GM12878 (cell line): ENCODE results near the gene RAPGEF1. TPM values are rescaled to one million over a fixed set of nuclear protein-coding genes. Genes with fewer than 3 reads are reported as not detected.

Experiments used
- ATAC-seq: fragments of 200-7000 bp; cut with Tn5 transposase; 3 replicates; pipeline ENCODE4 v1.9.1; 2020; ENCODE audit warnings: mild to moderate bottlenecking, moderate library complexity
- BruUV-seq: library from RNA; stranded (reverse); fragments of 400-500 nt; replicated peaks from 2 replicates; lab custom pipeline; 2021; lab: Mats Ljungman, UMichigan
- CTCF ChIA-PET: fragments of 300-600 bp; sonication (Branson Sonifier 250); formaldehyde crosslinking; extraction: SDS; loops from one replicate; lab custom pipeline; 2021; ENCODE audit warnings: inconsistent platforms; lab: Yijun Ruan, JAX
- POLR2A ChIA-PET: fragments of 350-600 bp; formaldehyde crosslinking; extraction: SDS; loops from one replicate; lab custom pipeline; 2021; ENCODE audit warnings: inconsistent platforms; lab: Charles Lee
- RAD21 ChIA-PET: fragments of 300-600 bp; sonication (Branson Sonifier 250); formaldehyde crosslinking; loops from one replicate; lab custom pipeline; 2023; ENCODE audit warnings: antibody characterized with exemption; ENCODE audit not compliant: unreplicated experiment; lab: Charles Lee
- SMC1A ChIA-PET: fragments of 300-600 bp; sonication (Branson Sonifier 250); formaldehyde crosslinking; loops from one replicate; lab custom pipeline; 2023; ENCODE audit not compliant: unreplicated experiment, uncharacterized antibody; lab: Charles Lee
- DNase-seq: peaks from one replicate; pipeline ENCODE4 v3.0.0-alpha.2; 2011; ENCODE audit warnings: low read depth, low spot score
- FAIRE-seq: peaks from 3 replicates; lab custom pipeline; 2011; peaks lifted over from hg19 to GRCh38; lab: Jason Lieb, UNC
- H2AFZ ChIP-seq: 2 replicates; pipeline ENCODE4 v1.6.0; 2011; ENCODE audit warnings: low read depth, low read length, control low read depth; ENCODE audit not compliant: control insufficient read depth
- H3K27ac ChIP-seq: 2 replicates; pipeline ENCODE4 v1.5.1; 2011; ENCODE audit warnings: control low read depth; ENCODE audit not compliant: control insufficient read depth, insufficient read depth
- H3K27me3 ChIP-seq, 2 experiments: replicated peaks in 1 of 2; 2 replicates each; pipeline versions ENCODE4 v1.6.0 to v1.6.1; 2011; ENCODE audit warnings: low read length in 1 of 2; ENCODE audit not compliant: control insufficient read depth in 2 of 2, insufficient read depth in 2 of 2
- H3K36me3 ChIP-seq, 2 experiments: 2 replicates each; pipeline ENCODE4 v1.5.1; 2011; ENCODE audit warnings: low read length in 1 of 2; ENCODE audit not compliant: control insufficient read depth in 2 of 2, insufficient read depth in 2 of 2
- H3K4me1 ChIP-seq: 2 replicates; pipeline ENCODE4 v1.6.1; 2011; ENCODE audit warnings: mild to moderate bottlenecking, low read length, moderate library complexity, mixed read lengths; ENCODE audit not compliant: control insufficient read depth, insufficient read depth
- H3K4me2 ChIP-seq: 2 replicates; pipeline ENCODE4 v1.6.0; 2011; ENCODE audit warnings: control low read depth; ENCODE audit not compliant: control insufficient read depth, insufficient read depth
- H3K4me3 ChIP-seq: fragments of 200-600 bp; sonication (generic); 2 replicates; pipeline ENCODE4 v1.5.1; 2016
- H3K79me2 ChIP-seq: 2 replicates; pipeline ENCODE4 v1.6.0; 2011; ENCODE audit warnings: low read length; ENCODE audit not compliant: control insufficient read depth, insufficient read depth
- H3K9ac ChIP-seq: 2 replicates; pipeline ENCODE4 v1.8.0; 2011; ENCODE audit warnings: low read length, control low read depth, mixed read lengths; ENCODE audit not compliant: control insufficient read depth, insufficient read depth
- H3K9me3 ChIP-seq: replicated peaks from 3 replicates; pipeline ENCODE4 v1.5.1; 2011; ENCODE audit warnings: mild to moderate bottlenecking, low read length; ENCODE audit not compliant: control insufficient read depth, insufficient read depth
- H4K20me1 ChIP-seq: 2 replicates; pipeline ENCODE4 v1.6.0; 2011; ENCODE audit not compliant: control insufficient read depth, insufficient read depth
- CHD1 ChIP-seq: IDR thresholded peaks from 2 replicates; pipeline ENCODE4 v1.6.1; 2012; ENCODE audit warnings: low read depth, low read length, improper control_type of control experiment
- ETV6 ChIP-seq, 2 experiments: fragments of 450-650 bp in 1 of 2; IDR thresholded peaks in 1 of 2; conservative IDR thresholded peaks in 1 of 2; 2 replicates each; pipeline ENCODE4 v1.6.1; 2014; ENCODE audit warnings: antibody characterized with exemption in 1 of 2, borderline replicate concordance in 1 of 2, low read depth in 1 of 2, mild to moderate bottlenecking in 1 of 2, moderate library complexity in 1 of 2
- EZH2 ChIP-seq: IDR thresholded peaks from 2 replicates; pipeline ENCODE4 v1.6.1; 2012; ENCODE audit warnings: low read depth, mild to moderate bottlenecking, control low read depth, inconsistent platforms, low read length, borderline replicate concordance; ENCODE audit not compliant: control insufficient read depth
- GABPA ChIP-seq: IDR thresholded peaks from 2 replicates; pipeline ENCODE4 v1.6.1; 2014; ENCODE audit warnings: antibody characterized with exemption, low read depth, mild to moderate bottlenecking, inconsistent platforms
- NR2F1 ChIP-seq: fragments of 450-650 bp; conservative IDR thresholded peaks from 2 replicates; pipeline ENCODE4 v1.6.1; 2017; ENCODE audit warnings: mild to moderate bottlenecking
- POLR2A ChIP-seq: IDR thresholded peaks from 2 replicates; pipeline ENCODE4 v1.6.1; 2011; ENCODE audit warnings: low read depth, mild to moderate bottlenecking, low read length
- POLR2AphosphoS2 ChIP-seq: IDR thresholded peaks from 2 replicates; pipeline ENCODE4 v1.6.1; 2011; ENCODE audit warnings: low read depth, mild to moderate bottlenecking, low read length, improper control_type of control experiment, moderate library complexity
- RELA ChIP-seq: fragments of 450-650 bp; IDR thresholded peaks from 2 replicates; pipeline ENCODE4 v1.8.0; 2014; ENCODE audit warnings: borderline replicate concordance; ENCODE audit not compliant: partially characterized antibody
- RFX5 ChIP-seq: IDR thresholded peaks from 2 replicates; pipeline ENCODE4 v1.6.1; 2011; ENCODE audit warnings: low read depth, low read length, improper control_type of control experiment
- SREBF2 ChIP-seq: IDR thresholded peaks from 2 replicates; pipeline ENCODE4 v1.6.1; 2012; ENCODE audit warnings: mild to moderate bottlenecking, low read length
- TBL1XR1 ChIP-seq: IDR thresholded peaks from 2 replicates; pipeline ENCODE4 v1.6.1; 2012; ENCODE audit warnings: low read depth, low read length, improper control_type of control experiment
- TCF12 ChIP-seq: IDR thresholded peaks from 2 replicates; pipeline ENCODE4 v1.6.1; 2011; ENCODE audit warnings: low read depth, mild to moderate bottlenecking, low read length
- YY1 ChIP-seq: IDR thresholded peaks from 2 replicates; pipeline ENCODE4 v1.6.1; 2011; ENCODE audit warnings: low read depth, mild to moderate bottlenecking, low read length
- WGBS: methylation state at CpG from one replicate; pipeline ENCODE4 v1.1.6; 2016; ENCODE audit warnings: low lambda C conversion rate; ENCODE audit not compliant: insufficient replicate concordance, insufficient coverage; ENCODE audit errors: missing lambda C conversion rate; 5-methylcytosine and 5-hydroxymethylcytosine counted together
- in situ Hi-C: fragments of 300-500 bp; cut with MboI; formaldehyde crosslinking; loops from 9 replicates; pipeline ENCODE4 v1.14.3; 2018; ENCODE audit warnings: mixed read lengths
- intact Hi-C: fragments of 100-400 bp; cut with micrococcal nuclease; formaldehyde crosslinking; loops from one replicate; pipeline ENCODE4 v1.14.2; 2022; ENCODE audit not compliant: unreplicated experiment
- polyA plus RNA-seq, 11 experiments: library from polyadenylated mRNA; depleted of rRNA in 4 of 11; unstranded in 6 of 11; stranded (reverse) in 5 of 11; fragments of >200 nt; fragmentation: Nextera tagmentation in 4 of 11; fragmentation: Illumina TruSeq in 1 of 11; extraction: Ambion mirVana in 4 of 11; extraction: Trizol in 1 of 11; gene quantifications; 1 replicate in 1 of 11; 2 replicates in 10 of 11; pipeline versions ENCODE4 v1.2.1 to v1.2.3, GENCODE V29; 2011 to 2016; ENCODE audit warnings: inconsistent platforms in 2 of 11, missing spikeins in 2 of 11, low read depth in 1 of 11
- total RNA-seq, 4 experiments: library from RNA; depleted of rRNA in 3 of 4; stranded (reverse); fragments of >200 nt in 3 of 4; fragmentation: Illumina TruSeq in 1 of 4; extraction: Trizol in 1 of 4; gene quantifications; 2 replicates each; pipeline versions ENCODE4 v1.2.1 to v1.2.3, GENCODE V29; 2013 to 2021
- TF ChIP-seq, protein P1 (sequence below): IDR thresholded peaks from 2 replicates; pipeline ENCODE4 v1.6.1; 2012; ENCODE audit warnings: improper control_type of control experiment, low read depth, low read length; ENCODE audit not compliant: insufficient replicate concordance
- TF ChIP-seq, protein P2 (sequence below): fragments of 450-650 bp; IDR thresholded peaks from 2 replicates; pipeline ENCODE4 v1.6.1; 2017; ENCODE audit warnings: low read depth, mild to moderate bottlenecking, moderate library complexity

RAPGEF1 gene
- total and polyA plus RNA-seq, 10 of the 15 experiments (the other 5 are each of a cell fraction or from before 2014, with no cell fraction given): 0.42 to 113 (median 45.9) TPM

GRCh38 chr9:131623655-131624330, 116.1 kb downstream of the RAPGEF1 start:
- Histone ChIP-seq H3K9ac (no peak overlapping the region), H4K20me1 (no peaks in the 10 kb centered on the region), H3K4me2 (no peak overlapping the region), H3K79me2 (peaks cover 20% of the 10 kb centered on the region), H2AFZ (no peak overlapping the region), H3K27me3 (no peaks in the 10 kb centered on the region), H3K4me1 (peaks cover 40% of the 10 kb centered on the region), H3K9me3 (no peaks in the 10 kb centered on the region; the same call in 2 of the 3 replicates), H3K36me3 (peaks cover 28 to 34% of the 10 kb centered on the region in 2 experiments), H3K27ac (no peak overlapping the region), H3K4me3 (no peak overlapping the region)
- BruUV-seq: no TSS peak
- ChIA-PET SMC1A (interaction anchor here (0.7 to 5.9 kb wide), 9 partner anchors 12 to 193 kb away, joined by 3 to 50 read pairs (median 5); no protein-coding TSS in a partner anchor), CTCF (interaction anchor here (1.0 to 3.2 kb wide), 5 partner anchors 45 to 115 kb away, joined by 3 to 19 read pairs (median 12); no protein-coding TSS in a partner anchor), RAD21 (interaction anchor here (0.9 to 4.5 kb wide), 5 partner anchors 45 to 115 kb away, joined by 4 to 51 read pairs (median 32); no protein-coding TSS in a partner anchor), POLR2A (interaction anchor here (1.0 to 5.2 kb wide), 4 partner anchors 11 to 86 kb away, joined by 3 to 54 read pairs (median 10); no protein-coding TSS in a partner anchor)
- FAIRE-seq: no peak
- no peak for ATAC-seq
- intact Hi-C loops (loop anchor here (5.0 kb wide), 1 partner anchor 114 kb away; no protein-coding TSS in a partner anchor), in situ Hi-C loops (no loop called here)
- no peak for DNase-seq
- WGBS: 91% methylated on average over 14 of the region's 14 CpGs
- TF ChIP-seq TBL1XR1 (no peak), RELA (no peak), TCF12 (no peak), EZH2 (no peak), YY1 (no peak), CHD1 (no peak), RFX5 (no peak), POLR2AphosphoS2 (no peak), ETV6 (conservative IDR thresholded peaks at IDR 0.05 in 1 of 2, IDR thresholded peaks at IDR 0.05 in 1 of 2; ENCODE audit: borderline replicate concordance in 1 of 2, low read depth in 1 of 2) (no peak), POLR2A (no peak; the same call in none of the 2 replicates), SREBF2 (no peak), GABPA (no peak), NR2F1 (no peak)
- TF ChIP-seq, protein P1, sequence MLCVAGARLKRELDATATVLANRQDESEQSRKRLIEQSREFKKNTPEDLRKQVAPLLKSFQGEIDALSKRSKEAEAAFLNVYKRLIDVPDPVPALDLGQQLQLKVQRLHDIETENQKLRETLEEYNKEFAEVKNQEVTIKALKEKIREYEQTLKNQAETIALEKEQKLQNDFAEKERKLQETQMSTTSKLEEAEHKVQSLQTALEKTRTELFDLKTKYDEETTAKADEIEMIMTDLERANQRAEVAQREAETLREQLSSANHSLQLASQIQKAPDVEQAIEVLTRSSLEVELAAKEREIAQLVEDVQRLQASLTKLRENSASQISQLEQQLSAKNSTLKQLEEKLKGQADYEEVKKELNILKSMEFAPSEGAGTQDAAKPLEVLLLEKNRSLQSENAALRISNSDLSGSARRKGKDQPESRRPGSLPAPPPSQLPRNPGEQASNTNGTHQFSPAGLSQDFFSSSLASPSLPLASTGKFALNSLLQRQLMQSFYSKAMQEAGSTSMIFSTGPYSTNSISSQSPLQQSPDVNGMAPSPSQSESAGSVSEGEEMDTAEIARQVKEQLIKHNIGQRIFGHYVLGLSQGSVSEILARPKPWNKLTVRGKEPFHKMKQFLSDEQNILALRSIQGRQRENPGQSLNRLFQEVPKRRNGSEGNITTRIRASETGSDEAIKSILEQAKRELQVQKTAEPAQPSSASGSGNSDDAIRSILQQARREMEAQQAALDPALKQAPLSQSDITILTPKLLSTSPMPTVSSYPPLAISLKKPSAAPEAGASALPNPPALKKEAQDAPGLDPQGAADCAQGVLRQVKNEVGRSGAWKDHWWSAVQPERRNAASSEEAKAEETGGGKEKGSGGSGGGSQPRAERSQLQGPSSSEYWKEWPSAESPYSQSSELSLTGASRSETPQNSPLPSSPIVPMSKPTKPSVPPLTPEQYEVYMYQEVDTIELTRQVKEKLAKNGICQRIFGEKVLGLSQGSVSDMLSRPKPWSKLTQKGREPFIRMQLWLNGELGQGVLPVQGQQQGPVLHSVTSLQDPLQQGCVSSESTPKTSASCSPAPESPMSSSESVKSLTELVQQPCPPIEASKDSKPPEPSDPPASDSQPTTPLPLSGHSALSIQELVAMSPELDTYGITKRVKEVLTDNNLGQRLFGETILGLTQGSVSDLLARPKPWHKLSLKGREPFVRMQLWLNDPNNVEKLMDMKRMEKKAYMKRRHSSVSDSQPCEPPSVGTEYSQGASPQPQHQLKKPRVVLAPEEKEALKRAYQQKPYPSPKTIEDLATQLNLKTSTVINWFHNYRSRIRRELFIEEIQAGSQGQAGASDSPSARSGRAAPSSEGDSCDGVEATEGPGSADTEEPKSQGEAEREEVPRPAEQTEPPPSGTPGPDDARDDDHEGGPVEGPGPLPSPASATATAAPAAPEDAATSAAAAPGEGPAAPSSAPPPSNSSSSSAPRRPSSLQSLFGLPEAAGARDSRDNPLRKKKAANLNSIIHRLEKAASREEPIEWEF: no peak
- TF ChIP-seq, protein P2, sequence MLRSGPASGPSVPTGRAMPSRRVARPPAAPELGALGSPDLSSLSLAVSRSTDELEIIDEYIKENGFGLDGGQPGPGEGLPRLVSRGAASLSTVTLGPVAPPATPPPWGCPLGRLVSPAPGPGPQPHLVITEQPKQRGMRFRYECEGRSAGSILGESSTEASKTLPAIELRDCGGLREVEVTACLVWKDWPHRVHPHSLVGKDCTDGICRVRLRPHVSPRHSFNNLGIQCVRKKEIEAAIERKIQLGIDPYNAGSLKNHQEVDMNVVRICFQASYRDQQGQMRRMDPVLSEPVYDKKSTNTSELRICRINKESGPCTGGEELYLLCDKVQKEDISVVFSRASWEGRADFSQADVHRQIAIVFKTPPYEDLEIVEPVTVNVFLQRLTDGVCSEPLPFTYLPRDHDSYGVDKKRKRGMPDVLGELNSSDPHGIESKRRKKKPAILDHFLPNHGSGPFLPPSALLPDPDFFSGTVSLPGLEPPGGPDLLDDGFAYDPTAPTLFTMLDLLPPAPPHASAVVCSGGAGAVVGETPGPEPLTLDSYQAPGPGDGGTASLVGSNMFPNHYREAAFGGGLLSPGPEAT: no peak
